Measurements from ENCODE around the gene CTTN.
"Not testable (repeated sequence)": the region's sequence is repeated elsewhere in the genome, so short reads cannot be mapped to it uniquely, and the experiment has no call there.

The CTTN gene

GRCh38 chr11:70381350-70381749, 17.0 kb upstream of the CTTN start:
- no peak for DNase-seq (ENCODE audit: low read depth in 2 of 2)

GRCh38 chr11:70381872-70382861, 16.2 kb upstream of the CTTN start:
- DNase-seq (ENCODE audit: low read depth in 2 of 2) = no peak

- DNase-seq (ENCODE audit: low read depth in 2 of 2) = no peak
These were observed 14.4 kb upstream of the CTTN start for GRCh38 chr11:70383664-70384565.

- DNase-seq (ENCODE audit: low read depth in 2 of 2) = no peak
These were observed 13.7 kb upstream of the CTTN start for GRCh38 chr11:70384566-70385152.

- no peak for DNase-seq (ENCODE audit: low read depth in 2 of 2)
These were observed 10.8 kb upstream of the CTTN start for GRCh38 chr11:70387564-70387963.

- DNase-seq (ENCODE audit: low read depth in 2 of 2) = no peak
These were observed 9.1 kb upstream of the CTTN start for GRCh38 chr11:70389201-70389600.

- DNase-seq (ENCODE audit: low read depth in 2 of 2) = not testable (repeated sequence)
These were observed 7.4 kb upstream of the CTTN start for GRCh38 chr11:70390882-70391281.

- no peak for DNase-seq (ENCODE audit: low read depth in 2 of 2)
These were observed 3.9 kb upstream of the CTTN start for GRCh38 chr11:70394211-70394950.

GRCh38 chr11:70397336-70397982, 870 bp upstream of the CTTN start:
- DNase-seq (ENCODE audit: low read depth in 2 of 2) = no peak

- no peak for DNase-seq (ENCODE audit: low read depth in 2 of 2)
These were observed 728 bp downstream of the CTTN start for GRCh38 chr11:70398834-70399680.

GRCh38 chr11:70399681-70400112, 1.4 kb downstream of the CTTN start:
- DNase-seq (ENCODE audit: low read depth in 2 of 2) = no peak

- no peak for DNase-seq (ENCODE audit: low read depth in 2 of 2)
These were observed 2.3 kb downstream of the CTTN start for GRCh38 chr11:70400643-70401042.

GRCh38 chr11:70402016-70402415, 3.7 kb downstream of the CTTN start:
- DNase-seq (ENCODE audit: low read depth in 2 of 2) = no peak

- DNase-seq (ENCODE audit: low read depth in 2 of 2) = no peak
These were observed 4.4 kb downstream of the CTTN start for GRCh38 chr11:70402685-70403084.

GRCh38 chr11:70404244-70404643, 5.9 kb downstream of the CTTN start:
- DNase-seq (ENCODE audit: low read depth in 2 of 2) = no peak

GRCh38 chr11:70405679-70406395, 7.5 kb downstream of the CTTN start:
- DNase-seq (ENCODE audit: low read depth in 2 of 2) = no peak

GRCh38 chr11:70407121-70407520, 8.8 kb downstream of the CTTN start:
- no peak for DNase-seq (ENCODE audit: low read depth in 2 of 2)

GRCh38 chr11:70407814-70408213, 9.5 kb downstream of the CTTN start:
- no peak for DNase-seq (ENCODE audit: low read depth in 2 of 2)

GRCh38 chr11:70408326-70408725, 10.0 kb downstream of the CTTN start:
- not testable (repeated sequence) for DNase-seq (ENCODE audit: low read depth in 2 of 2)

Data from stimulated activated CD8-positive, alpha-beta memory T cell treated with anti-CD3 and anti-CD28 coated beads, Interleukin-15, amount 100 ng/mL, for 4 hours (primary cell).